Peyer's patch (tissue), 4 donors: ENCODE results near the gene COL23A1.

Experiments used
- POLR2A ChIP-seq, 2 donors: fragments of 450-650 bp; IDR thresholded peaks; one replicate each; pipeline ENCODE4 v1.5.1; 2017; ENCODE audit warnings: antibody characterized with exemption in 2 of 2, mild to moderate bottlenecking in 2 of 2, moderate library complexity in 2 of 2
- TF ChIP-seq, protein P1 (sequence below), 6 experiments: fragments of 450-650 bp in 4 of 6; fragments of 200-600 bp in 2 of 6; sonication (generic) in 1 of 6; IDR thresholded peaks; one replicate each; pipeline ENCODE4 v1.5.1; 2017 to 2019; ENCODE audit warnings: antibody characterized with exemption in 6 of 6, mild to moderate bottlenecking in 3 of 6, moderate library complexity in 1 of 6

DNA sequence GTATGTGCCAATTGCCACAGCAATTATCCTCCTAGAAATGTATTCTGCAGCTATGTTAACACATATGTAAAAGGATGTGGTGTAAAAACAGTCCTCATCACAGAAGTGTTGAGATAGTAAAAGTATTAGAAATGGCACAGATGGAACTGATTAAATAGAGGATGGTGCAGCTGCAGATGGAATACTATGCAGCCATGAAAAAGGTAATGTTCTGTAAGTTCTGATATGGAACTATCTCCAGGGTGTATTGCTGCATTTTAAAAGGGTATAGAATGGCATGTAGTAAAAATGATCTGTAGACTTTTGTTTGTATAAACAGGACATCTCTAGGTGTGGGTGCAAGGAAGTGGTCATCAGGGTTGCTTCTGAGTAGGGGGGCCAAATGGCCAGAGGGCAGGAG is 294.6 kb downstream of the COL23A1 start:
- TF ChIP-seq, protein P1, sequence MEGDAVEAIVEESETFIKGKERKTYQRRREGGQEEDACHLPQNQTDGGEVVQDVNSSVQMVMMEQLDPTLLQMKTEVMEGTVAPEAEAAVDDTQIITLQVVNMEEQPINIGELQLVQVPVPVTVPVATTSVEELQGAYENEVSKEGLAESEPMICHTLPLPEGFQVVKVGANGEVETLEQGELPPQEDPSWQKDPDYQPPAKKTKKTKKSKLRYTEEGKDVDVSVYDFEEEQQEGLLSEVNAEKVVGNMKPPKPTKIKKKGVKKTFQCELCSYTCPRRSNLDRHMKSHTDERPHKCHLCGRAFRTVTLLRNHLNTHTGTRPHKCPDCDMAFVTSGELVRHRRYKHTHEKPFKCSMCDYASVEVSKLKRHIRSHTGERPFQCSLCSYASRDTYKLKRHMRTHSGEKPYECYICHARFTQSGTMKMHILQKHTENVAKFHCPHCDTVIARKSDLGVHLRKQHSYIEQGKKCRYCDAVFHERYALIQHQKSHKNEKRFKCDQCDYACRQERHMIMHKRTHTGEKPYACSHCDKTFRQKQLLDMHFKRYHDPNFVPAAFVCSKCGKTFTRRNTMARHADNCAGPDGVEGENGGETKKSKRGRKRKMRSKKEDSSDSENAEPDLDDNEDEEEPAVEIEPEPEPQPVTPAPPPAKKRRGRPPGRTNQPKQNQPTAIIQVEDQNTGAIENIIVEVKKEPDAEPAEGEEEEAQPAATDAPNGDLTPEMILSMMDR (IDR thresholded peaks at IDR 0.05) = no peak
- TF ChIP-seq POLR2A (IDR thresholded peaks at IDR 0.05) = no peak
